ENCODE data around the gene TOX4.
"Not testable (repeated sequence)": the region's sequence is repeated elsewhere in the genome, so short reads cannot be mapped to it uniquely, and the experiment has no call there.

Gene TOX4

GRCh38 chr14:21476925-21477681, at the start of gene TOX4, which contains the start of gene RAB2B:
TOX4 (plus strand) TSS chr14:21477195; CDS start chr14:21477279, 84 bp downstream.
RAB2B (minus strand) TSS chr14:21476959; CDS start chr14:21476872, 87 bp downstream.
- DNase-seq = peak; percentile 94

- DNase-seq = peak; percentile 90
These were observed 48.1 kb upstream of the TOX4 start for GRCh38 chr14:21428930-21429329.

GRCh38 chr14:21431126-21431525, 45.9 kb upstream of the TOX4 start:
- DNase-seq = no peak

GRCh38 chr14:21436567-21437062, 40.4 kb upstream of the TOX4 start:
- no peak for DNase-seq

DNA sequence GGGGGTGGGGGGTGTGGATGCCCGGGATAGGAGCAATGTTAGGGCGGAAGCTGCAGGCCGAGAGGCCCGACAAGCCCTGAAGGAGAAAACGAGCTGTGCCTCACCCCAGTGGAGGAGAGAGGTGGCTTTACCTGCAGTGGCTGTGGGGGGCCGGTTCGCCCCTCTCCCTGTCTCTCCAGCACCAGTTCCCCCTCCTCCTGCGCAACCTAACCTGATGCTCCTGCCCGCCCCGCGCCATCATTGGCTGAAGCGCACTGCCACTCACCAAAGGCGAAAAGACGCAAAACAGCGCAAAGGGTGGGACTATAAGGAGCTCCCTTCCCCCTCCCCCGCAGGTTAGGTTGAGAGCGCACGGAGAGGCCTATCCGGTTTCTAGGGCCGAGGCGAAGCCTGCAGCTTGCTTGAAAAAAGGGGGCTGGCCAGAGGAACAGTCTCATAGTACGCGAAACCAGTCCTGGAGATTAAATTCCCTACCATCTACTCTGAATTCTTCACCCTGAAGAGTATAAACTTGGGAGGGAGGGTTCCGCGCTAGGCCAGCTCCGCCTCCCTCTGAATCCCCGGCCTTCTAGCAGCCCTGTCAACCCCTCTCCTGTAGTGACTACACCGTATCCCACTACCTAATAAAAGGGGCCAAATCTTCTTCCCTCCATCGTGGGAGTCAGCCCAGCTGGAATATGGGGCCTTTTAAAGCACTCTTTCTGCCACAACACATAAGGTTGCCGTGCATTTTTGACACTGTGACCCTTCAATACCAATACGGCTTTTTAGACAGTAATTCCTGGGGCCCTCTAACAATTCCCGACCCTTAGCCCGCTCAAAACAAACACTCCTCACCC, 39.7 kb upstream of the TOX4 start:
- DNase-seq = peak; percentile 97

- DNase-seq = no peak
These were observed 36.1 kb upstream of the TOX4 start for GRCh38 chr14:21440859-21441258.

DNA sequence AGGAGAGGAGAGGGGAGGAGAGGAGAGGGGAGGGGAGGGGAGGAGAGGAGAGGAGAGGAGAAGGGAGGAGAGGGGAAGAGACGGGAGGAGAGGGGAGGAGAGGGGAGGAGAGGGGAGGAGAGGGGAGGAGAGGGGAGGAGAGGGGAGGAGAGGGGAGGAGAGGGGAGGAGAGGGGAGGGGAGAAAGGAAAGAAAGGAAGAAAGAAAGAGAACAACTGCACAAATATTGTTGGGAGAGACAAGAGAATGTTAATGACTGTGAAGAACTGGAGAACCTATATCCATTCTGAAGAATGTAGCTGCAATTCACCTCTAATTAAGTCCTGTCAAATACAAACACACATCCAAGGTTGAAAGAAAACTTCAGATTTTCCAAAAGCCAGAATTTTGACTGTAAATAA, 34.3 kb upstream of the TOX4 start:
- DNase-seq = not testable (repeated sequence)

DNA sequence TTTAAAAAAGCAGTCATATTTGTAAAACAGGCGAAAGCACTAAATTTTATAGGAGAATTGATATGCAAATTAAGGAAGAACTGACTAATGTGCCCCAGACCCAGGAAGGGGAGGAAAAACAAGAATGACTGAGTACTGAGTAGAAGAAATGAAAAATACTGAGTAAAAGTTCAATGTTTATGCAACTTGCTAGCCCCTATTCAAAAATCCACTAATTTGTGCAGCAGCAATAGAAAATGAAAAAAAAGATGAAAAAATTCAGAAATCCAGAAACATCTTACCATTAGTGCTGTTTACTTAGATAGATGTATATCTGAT, 27.1 kb upstream of the TOX4 start:
- no peak for DNase-seq

GRCh38 chr14:21454843-21455544, 22.0 kb upstream of the TOX4 start:
- DNase-seq = peak; percentile 20

- no peak for DNase-seq
These were observed 21.4 kb upstream of the TOX4 start for GRCh38 chr14:21455592-21455911.

GRCh38 chr14:21455912-21456667, 20.9 kb upstream of the TOX4 start, which contains the start of gene CHD8:
CHD8 (minus strand) TSS chr14:21456123; CDS start chr14:21431643, 24,480 bp downstream.
- DNase-seq = peak; percentile 98

DNA sequence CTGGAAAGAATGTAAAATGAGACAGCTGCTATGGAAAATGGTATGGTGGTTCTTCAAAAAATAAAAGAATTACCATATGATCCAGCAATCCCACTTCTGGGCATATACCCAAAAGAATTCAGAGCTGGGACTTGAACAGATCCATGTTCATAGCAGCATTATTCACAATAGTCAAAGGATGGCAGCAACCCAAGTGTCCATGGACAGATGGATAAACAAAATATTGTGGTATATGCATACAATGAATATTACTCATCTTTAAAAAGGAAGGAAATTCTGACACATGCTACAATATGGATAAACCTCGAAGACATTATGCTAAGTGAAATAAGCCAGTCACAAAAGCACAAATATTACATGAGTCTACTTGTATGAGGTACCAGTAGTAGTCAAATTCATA, 9.4 kb upstream of the TOX4 start:
- no peak for DNase-seq

- no peak for DNase-seq
These were observed 1.1 kb upstream of the TOX4 start for GRCh38 chr14:21475767-21476522.

- DNase-seq = no peak
These were observed 471 bp upstream of the TOX4 start for GRCh38 chr14:21476523-21476924.

DNA sequence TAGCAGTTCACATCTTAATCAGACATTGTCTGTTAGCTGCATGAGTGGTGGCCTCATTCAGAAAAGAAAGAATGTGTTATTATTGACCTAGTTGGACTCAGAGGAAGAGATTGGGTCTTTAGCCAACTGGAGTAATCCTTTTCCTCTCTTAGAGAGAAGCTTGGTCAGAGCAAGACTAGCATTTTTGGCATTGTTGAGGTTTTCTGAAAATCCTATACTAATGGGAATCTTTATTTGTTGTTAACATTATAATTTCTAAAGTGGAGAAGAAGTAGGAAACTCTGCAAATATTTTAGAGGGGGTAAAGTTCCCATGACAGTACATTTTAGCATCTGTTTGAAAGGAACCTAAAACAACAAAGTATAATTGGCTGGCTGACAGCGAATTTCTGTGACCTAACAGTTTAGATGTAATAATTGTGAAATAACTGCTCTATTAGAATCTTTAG, 9.7 kb downstream of the TOX4 start:
- DNase-seq = no peak

- DNase-seq = no peak
These were observed 18.1 kb downstream of the TOX4 start for GRCh38 chr14:21494902-21495762.

GRCh38 chr14:21496453-21496852, 19.5 kb downstream of the TOX4 start:
- no peak for DNase-seq

DNA sequence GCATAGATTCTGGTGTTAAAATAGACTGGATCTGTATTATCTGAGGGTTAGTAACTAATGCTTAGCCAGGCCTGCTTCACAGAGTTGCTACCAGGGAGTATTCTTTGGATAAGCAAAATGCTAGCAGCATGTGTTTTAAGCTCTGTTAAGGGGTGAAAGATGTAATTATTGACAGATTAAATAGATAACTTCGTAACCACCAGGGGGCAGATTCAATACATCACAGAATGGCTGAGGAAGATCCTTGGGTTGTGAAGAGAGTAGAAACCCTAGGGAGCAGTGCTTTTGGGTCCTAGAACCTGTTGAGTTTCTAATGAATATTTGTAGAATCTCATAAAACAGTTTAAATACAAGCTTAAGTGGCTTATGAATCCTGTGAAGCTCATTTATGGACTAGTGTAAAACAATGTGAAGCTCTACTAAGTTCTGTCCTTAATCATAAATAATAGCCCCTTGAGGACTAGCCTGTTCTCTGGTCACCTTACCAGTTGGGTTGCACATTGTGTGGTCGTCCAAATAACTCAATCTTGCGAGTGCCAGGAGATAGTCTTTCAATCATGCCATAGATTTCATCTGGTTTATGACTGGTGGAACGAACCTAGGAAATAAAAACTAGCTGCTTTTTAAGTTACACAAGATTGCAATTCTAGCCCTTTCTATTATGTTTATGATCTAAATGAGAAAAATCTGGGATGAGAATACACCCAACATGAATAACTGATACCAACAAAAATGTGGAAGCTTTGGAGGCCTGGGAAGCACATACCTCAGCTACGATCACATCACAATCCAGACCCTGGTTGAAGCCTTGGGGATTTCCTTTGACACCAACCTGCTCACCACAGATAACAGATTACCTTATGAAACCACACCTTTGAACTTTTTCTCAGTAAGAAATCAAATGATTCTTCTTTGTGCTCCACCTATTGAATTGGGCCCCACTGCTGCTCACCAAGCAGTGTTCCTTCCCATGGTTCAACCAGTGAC, 21.8 kb downstream of the TOX4 start:
- DNase-seq = peak; percentile 40

DNA sequence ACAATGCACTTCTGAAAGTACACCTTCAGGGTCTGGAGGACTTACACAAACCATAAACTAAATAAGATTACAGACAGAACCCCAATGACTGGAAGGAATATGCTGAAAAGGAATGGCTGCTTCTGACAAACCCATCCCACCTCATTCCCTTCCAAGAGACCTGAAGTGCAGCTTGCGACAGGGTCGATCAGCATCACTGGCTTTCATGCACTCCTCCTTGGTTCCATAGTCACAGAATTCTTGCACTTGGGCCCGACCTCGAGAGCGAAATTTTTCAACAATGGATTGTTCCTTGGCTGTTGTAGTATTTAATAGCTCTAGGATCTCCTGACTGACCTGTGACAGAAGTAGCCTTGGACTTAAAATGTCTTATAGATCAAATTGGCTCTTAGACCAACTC, 24.6 kb downstream of the TOX4 start:
- DNase-seq = no peak
